SH-SY5Y (cell line): ENCODE data around the gene TRPV6.

Experiments used
- GATA2 ChIP-seq: IDR thresholded peaks from 2 replicates; pipeline ENCODE4 v1.6.1; 2011; ENCODE audit warnings: mild to moderate bottlenecking, low read depth, low read length
- GATA3 ChIP-seq: IDR thresholded peaks from 2 replicates; pipeline ENCODE4 v1.6.1; 2011; ENCODE audit warnings: low read depth, mild to moderate bottlenecking, low read length, moderate library complexity

- TF ChIP-seq GATA2 (no peak), GATA3 (no peak)
These were observed 22.7 kb upstream of the TRPV6 start for GRCh38 chr7:142908290-142908689.
